Cerebellar cortex (tissue), 1 donor: ENCODE data around the gene LRRC7.
"Not testable (repeated sequence)": the region's sequence is repeated elsewhere in the genome, so short reads cannot be mapped to it uniquely, and the experiment has no call there.

ENCODE experiments used
- DNase-seq: peaks from one replicate; pipeline ENCODE4 v3.0.0-alpha.2; 2015; ENCODE audit warnings: low spot score

The LRRC7 gene

DNA sequence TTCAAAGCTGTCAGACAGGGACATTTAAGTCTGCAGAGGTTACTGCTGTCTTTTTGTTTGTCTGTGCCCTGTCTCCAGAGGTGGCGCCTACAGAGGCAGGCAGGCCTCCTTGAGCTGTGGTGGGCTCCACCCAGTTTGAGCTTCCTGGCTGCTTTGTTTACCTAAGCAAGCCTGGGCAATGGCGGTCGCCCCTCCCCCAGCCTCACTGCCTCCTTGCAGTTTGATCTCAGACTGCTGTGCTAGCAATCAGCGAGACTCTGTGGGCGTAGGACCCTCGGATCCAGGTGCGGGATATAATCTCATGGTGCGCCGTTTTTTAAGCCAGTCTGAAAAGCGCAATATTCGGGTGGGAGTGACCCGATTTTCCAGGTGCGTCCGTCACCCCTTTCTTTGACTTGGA lies 320.3 kb downstream of the LRRC7 start:
- not testable (repeated sequence) for DNase-seq

GRCh38 chr1:69888657-69889056 lies 320.9 kb downstream of the LRRC7 start:
- no peak for DNase-seq

- no peak for DNase-seq
Observed at GRCh38 chr1:69898403-69898947, 330.8 kb downstream of the LRRC7 start.

GRCh38 chr1:69911301-69911801 lies 343.6 kb downstream of the LRRC7 start:
- no peak for DNase-seq

DNA sequence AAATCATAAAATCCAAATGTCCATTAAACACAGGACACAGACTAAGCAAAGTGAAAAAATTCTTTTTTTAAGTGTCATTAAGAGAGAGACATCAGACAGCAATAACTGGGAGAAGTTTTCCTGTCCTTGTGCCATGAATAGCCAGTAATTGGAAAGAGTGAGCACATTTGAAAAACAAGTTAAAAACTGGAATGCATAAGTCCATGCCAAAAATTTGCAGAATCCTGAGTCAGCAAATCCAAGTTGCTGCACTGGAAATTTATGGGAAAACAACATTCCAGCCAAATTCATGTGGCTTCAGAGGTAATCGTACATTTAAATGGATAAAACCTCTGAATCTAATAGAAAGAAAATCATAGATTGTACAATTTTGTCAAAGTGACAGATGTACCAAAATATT lies 346.3 kb downstream of the LRRC7 start:
- DNase-seq = no peak

GRCh38 chr1:69914976-69915765 lies 347.4 kb downstream of the LRRC7 start:
- no peak for DNase-seq

- no peak for DNase-seq
Observed at GRCh38 chr1:69919129-69919921, 351.6 kb downstream of the LRRC7 start.

GRCh38 chr1:69919922-69920273 lies 352.2 kb downstream of the LRRC7 start:
- DNase-seq = no peak

DNA sequence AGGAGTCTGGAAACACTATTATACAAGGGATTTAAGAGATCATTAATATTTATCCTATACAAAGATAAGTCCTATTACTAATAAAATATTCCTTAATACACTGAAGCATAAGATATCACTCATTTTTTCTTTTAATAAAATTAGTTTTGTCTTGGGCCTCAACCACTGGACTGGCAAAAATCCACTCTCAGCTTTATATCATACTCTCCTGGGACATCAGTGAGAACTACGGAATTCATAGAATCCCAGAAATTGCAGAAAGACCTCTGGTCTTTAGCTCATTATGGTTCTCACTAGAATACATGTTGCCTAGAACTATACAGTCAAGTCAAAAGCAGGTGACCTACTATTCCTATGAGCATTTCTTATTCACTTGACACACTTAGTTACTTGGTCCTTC lies 352.7 kb downstream of the LRRC7 start:
- DNase-seq = no peak

DNA sequence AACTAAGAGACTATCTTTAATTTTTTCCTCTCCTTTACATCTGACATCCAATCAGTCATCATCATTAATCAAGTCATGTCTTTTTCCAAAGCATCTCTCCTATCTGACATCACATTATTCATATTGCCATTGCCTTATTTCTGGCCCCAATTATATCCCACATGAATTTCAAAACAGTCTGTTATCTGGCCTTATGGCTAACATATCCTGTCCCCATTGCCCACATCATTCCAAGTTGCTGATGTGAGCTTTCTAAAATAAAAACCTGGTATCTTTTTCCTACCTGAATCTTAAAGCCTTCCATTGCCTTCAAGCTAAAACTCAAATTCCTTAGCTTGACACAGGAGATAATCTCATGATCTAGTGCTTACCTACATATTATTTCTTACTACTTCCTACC lies 353.8 kb downstream of the LRRC7 start:
- DNase-seq = no peak

DNA sequence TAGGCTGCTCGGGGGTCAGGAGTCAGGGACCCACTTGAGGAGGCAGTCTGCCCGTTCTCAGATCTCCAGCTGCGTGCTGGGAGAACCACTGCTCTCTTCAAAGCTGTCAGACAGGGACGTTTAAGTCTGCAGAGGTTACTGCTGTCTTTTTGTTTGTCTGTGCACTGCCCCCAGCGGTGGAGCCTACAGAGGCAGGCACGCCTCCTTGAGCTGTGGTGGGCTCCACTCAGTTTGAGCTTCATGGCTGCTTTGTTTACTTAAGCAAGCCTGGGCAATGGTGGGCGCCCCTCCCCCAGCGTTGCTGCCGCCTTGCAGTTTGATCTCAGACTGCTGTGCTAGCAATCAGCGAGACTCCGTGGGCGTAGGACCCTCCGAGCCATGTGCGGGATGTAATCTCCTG lies 360.5 kb downstream of the LRRC7 start:
- not testable (repeated sequence) for DNase-seq

GRCh38 chr1:69929308-69930057 lies 361.8 kb downstream of the LRRC7 start:
- no peak for DNase-seq

DNA sequence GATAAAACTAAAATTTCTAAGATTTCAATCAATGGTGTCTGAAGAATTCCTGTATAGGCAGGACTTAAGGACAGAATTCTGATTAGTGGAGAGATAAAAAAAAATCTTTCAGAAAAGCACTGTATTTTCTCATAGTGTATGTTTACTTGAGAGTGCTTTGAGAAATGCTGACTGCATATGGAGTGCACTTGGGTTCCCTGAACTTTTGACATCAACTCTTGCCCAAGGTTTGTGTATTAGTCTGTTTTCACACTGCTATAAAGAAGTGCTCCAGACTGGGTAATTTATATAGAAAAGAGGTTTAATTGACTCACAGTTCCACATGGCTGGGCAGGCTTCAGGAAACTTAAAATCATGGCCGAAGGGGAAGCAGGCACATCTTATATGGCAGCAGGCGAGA lies 362.7 kb downstream of the LRRC7 start:
- no peak for DNase-seq

DNA sequence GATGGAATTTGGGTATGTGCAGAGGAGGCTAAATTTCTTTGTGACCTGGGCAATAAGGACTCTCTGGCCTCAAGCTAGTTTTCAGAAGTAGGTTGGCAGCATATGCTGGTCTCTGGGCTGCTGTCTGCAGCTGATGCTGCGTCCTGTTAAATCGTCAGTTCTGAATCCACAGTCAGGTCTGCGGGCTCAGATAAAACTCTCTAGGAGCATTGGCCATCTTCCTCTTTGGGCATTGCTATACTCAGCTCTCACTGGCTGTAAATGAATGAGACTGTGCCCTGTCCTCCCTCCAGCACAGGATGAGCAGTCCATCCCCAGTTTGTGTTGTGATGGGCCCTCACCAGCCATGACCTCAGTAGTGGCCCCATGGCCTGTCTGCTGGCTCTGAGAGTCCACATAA lies 365.0 kb downstream of the LRRC7 start:
- no peak for DNase-seq

GRCh38 chr1:69940231-69940630 lies 372.5 kb downstream of the LRRC7 start:
- DNase-seq = no peak

DNA sequence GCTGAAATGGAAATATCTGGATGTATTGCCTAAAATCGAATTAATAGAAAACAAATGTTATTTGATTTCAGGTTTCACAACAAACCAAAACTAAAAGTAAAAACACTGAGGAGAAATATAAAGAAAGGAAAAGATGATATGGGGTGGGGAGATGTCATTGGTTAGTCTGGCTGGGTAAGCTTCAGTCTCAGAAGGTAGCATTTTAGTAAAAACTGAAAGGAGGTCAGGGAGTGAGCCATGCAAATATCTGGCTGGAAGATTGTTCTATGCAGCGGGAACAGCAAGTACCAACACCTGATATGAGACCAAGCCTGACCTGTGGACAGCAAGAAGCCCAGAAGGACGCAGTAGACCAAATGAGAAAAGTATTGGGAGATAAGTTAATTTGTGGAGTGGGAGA lies 373.1 kb downstream of the LRRC7 start:
- DNase-seq = no peak

- DNase-seq = no peak
Observed at GRCh38 chr1:69943030-69943429, 375.3 kb downstream of the LRRC7 start.

GRCh38 chr1:69946935-69947334 lies 379.2 kb downstream of the LRRC7 start:
- no peak for DNase-seq

DNA sequence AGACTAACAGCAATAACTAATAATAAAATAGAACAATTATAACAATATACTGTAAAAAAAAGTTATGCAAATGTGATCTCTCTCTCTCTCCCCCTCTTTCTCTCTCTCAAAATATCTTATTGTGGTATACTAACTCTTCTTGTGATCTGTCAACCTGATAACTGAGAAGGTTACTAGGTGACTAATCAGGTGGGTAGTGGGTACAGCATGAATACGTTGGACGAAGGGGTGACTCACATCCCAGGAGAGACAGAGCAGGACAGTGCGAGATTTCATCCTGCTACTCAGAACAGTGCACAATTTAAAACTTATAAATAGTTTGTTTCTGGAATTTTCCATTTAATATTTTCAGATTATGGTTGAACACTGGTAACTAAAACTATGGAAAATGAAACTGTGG lies 380.1 kb downstream of the LRRC7 start:
- no peak for DNase-seq

- no peak for DNase-seq
Observed at GRCh38 chr1:69952676-69953075, 385.0 kb downstream of the LRRC7 start.

DNA sequence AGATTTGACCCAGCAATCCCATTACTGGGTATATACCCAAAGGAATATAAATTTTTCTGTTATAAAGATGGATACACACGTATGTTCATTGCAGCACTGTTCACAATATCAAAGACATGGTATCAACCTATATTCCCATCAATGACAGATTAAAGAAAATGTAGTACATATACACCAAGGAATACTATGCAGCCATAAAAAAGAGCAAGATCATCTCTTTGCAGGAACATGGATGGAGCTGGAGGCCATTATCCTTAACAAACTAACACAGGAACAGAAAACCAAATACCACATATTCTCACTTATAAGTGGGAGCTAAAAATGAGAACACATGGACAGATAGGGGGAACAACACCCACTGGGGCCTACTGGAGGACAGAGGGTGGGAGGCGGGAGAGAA lies 394.7 kb downstream of the LRRC7 start:
- DNase-seq = not testable (repeated sequence)

DNA sequence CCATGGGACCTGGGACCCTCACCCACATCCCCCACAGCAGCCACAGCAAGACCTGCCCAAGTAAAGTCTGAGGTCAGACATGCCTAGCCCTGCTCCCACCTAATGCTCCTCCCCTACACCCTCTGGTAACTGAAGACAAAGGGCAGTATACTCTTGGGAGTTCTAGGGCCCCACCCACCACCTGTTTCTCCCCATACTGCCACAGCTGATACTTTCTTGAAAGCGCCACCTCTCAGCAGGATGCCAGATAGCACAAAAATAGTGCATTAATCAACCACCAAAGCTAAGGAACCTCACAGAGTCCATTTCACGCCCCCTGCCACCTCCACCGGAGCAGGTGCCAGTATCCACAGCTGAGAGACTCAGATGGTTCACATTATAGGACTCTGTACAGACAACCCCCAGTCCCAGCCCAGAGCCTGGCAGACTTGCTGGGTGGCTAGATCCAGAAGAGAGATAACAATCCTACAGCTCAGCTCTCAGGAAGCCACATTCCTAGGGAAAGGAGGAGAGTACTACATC lies 399.6 kb downstream of the LRRC7 start:
- DNase-seq = no peak
